Parathyroid adenoma (tissue), 2 donors: ENCODE results near the gene BDNF.

Source experiments
- H2AFZ ChIP-seq: fragments of 300-600 bp; sonication (generic); one replicate; pipeline ENCODE4 v1.7.0; 2017; ENCODE audit warnings: antibody characterized with exemption, mild to moderate bottlenecking
- H3K27ac ChIP-seq: fragments of 300-600 bp; sonication (generic); one replicate; pipeline ENCODE4 v1.7.0; 2017
- H3K27me3 ChIP-seq: fragments of 300-600 bp; sonication (generic); one replicate; pipeline ENCODE4 v1.7.0; 2017; ENCODE audit warnings: low read length; ENCODE audit not compliant: control insufficient read depth, insufficient read depth
- H3K36me3 ChIP-seq: fragments of 300-600 bp; sonication (generic); one replicate; pipeline ENCODE4 v1.7.0; 2017; ENCODE audit warnings: low read length; ENCODE audit not compliant: control insufficient read depth, insufficient read depth
- H3K4me1 ChIP-seq: fragments of 300-600 bp; sonication (generic); one replicate; pipeline ENCODE4 v1.7.0; 2017; ENCODE audit warnings: control low read depth
- H3K4me2 ChIP-seq: fragments of 300-600 bp; sonication (generic); one replicate; pipeline ENCODE4 v1.7.0; 2017; ENCODE audit warnings: low read length
- H3K4me3 ChIP-seq: fragments of 300-600 bp; sonication (generic); one replicate; pipeline ENCODE4 v1.7.0; 2017; ENCODE audit warnings: low read depth, low read length
- H3K79me2 ChIP-seq: fragments of 300-600 bp; sonication (generic); one replicate; pipeline ENCODE4 v1.7.0; 2017; ENCODE audit warnings: control low read depth
- H3K9ac ChIP-seq: fragments of 300-600 bp; sonication (generic); one replicate; pipeline ENCODE4 v1.7.0; 2017; ENCODE audit warnings: mild to moderate bottlenecking
- H3K9me3 ChIP-seq: fragments of 300-600 bp; sonication (generic); one replicate; pipeline ENCODE4 v1.7.0; 2017; ENCODE audit warnings: low read length; ENCODE audit not compliant: control insufficient read depth
- TF ChIP-seq, protein P1 (sequence below): fragments of 300-600 bp; sonication (generic); IDR thresholded peaks from one replicate; pipeline ENCODE4 v1.7.0; 2017; ENCODE audit warnings: antibody characterized with exemption, mild to moderate bottlenecking
- donor health status: primary hyperparathyroidism.

Gene BDNF

DNA sequence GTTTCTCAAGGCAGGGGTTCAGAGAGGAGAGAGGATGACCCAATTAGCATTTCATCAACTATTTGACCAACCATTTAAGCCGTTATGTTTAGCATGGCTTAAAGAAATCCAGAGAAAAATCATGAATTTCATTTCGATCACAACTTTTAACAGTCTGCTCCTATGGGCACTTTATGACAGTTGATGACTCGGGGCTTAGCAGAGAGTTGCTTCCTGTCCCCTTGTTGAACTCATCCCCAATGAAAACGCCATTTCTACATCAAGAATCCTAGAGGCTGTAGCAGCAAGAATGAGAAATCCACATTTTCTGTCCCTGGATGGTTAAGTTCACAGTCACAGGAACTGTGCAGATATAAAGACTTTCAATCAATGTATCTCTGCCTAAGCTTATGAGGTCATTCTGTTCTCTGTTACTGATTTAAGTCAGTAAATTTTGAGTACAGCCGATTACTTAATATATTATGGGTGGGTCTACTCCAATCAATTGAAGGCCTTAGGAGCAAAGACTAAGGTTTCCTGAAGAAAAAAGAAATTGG, 81.1 kb downstream of the BDNF start:
- no peak overlapping the region for H3K4me2 ChIP-seq
- no peaks in the 10 kb centered on the region for H3K4me1 ChIP-seq
- H3K27ac ChIP-seq, result no peak overlapping the region
- H3K9me3 ChIP-seq, result no peaks in the 10 kb centered on the region
- no peak overlapping the region for H3K4me3 ChIP-seq
- H3K36me3 ChIP-seq, result no peaks in the 10 kb centered on the region
- H2AFZ ChIP-seq, result no peak overlapping the region
- no peaks in the 10 kb centered on the region for H3K27me3 ChIP-seq
- no peaks in the 10 kb centered on the region for H3K79me2 ChIP-seq
- H3K9ac ChIP-seq, result no peak overlapping the region
- TF ChIP-seq, protein P1, sequence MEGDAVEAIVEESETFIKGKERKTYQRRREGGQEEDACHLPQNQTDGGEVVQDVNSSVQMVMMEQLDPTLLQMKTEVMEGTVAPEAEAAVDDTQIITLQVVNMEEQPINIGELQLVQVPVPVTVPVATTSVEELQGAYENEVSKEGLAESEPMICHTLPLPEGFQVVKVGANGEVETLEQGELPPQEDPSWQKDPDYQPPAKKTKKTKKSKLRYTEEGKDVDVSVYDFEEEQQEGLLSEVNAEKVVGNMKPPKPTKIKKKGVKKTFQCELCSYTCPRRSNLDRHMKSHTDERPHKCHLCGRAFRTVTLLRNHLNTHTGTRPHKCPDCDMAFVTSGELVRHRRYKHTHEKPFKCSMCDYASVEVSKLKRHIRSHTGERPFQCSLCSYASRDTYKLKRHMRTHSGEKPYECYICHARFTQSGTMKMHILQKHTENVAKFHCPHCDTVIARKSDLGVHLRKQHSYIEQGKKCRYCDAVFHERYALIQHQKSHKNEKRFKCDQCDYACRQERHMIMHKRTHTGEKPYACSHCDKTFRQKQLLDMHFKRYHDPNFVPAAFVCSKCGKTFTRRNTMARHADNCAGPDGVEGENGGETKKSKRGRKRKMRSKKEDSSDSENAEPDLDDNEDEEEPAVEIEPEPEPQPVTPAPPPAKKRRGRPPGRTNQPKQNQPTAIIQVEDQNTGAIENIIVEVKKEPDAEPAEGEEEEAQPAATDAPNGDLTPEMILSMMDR, result no peak

DNA sequence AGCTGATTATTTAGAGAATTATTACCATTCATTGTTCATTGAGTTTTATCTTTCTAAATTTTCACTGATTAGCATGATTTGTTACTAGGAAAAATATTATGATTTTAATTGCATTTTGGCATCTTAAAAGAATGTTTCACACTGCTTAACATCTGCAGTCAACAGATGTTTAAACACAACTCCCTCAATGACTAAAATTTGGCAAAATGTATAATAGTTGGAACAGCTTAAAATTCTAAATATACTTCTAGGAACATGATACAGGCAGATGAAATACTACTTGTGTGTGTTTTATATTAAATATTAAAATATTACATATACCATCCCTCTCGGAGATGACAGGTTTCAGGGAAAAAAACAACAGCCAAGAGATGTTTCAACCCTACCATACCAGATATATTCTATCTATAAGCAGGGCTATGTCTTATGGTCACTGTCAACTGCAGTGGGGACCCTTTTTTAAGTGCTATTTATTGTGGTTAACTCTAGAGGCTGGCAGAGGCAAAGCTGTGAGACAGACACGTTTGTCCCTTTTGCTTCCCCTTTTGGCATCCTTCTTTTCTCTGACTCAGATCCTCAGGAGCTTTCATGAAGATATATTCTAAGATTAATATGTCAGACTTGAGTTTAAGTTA, 81.9 kb downstream of the BDNF start:
- Histone ChIP-seq H3K4me3 (no peak overlapping the region), H3K27me3 (no peaks in the 10 kb centered on the region)
- TF ChIP-seq, protein P1, result no peak

DNA sequence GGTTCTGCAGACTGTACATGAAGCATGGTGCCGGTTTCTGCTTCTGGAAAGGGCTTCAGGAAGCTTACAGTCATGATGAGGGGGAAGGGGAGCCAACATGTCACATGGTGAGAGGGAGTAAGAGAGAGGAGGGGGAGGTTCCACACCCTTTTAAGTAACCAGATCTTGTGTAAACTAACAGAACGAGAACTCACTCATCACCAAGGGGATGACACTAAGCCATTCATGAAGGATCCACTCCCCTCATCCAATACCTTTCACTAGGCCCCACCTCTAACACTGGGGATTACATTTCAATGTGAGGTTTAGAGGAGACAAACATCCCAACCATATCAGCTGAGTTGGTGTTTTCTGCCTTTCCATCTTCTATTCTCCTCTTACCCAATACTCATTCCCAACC, 83.5 kb downstream of the BDNF start:
- H3K9me3 ChIP-seq, result no peaks in the 10 kb centered on the region
- no peak overlapping the region for H3K27ac ChIP-seq
- no peaks in the 10 kb centered on the region for H3K4me1 ChIP-seq
- no peak overlapping the region for H2AFZ ChIP-seq
- H3K27me3 ChIP-seq, result no peaks in the 10 kb centered on the region
- H3K9ac ChIP-seq, result no peak overlapping the region
- H3K4me3 ChIP-seq, result no peak overlapping the region
- no peaks in the 10 kb centered on the region for H3K79me2 ChIP-seq
- H3K36me3 ChIP-seq, result no peaks in the 10 kb centered on the region
- TF ChIP-seq, protein P1, result no peak
- no peak overlapping the region for H3K4me2 ChIP-seq

More for the DNA sequence above, 81.9 kb downstream of the BDNF start:
- Histone ChIP-seq H3K9ac (no peak overlapping the region), H3K4me2 (no peak overlapping the region), H3K4me1 (no peaks in the 10 kb centered on the region), H3K79me2 (no peaks in the 10 kb centered on the region), H3K9me3 (no peaks in the 10 kb centered on the region), H2AFZ (no peak overlapping the region), H3K27ac (no peak overlapping the region), H3K36me3 (no peaks in the 10 kb centered on the region)

DNA sequence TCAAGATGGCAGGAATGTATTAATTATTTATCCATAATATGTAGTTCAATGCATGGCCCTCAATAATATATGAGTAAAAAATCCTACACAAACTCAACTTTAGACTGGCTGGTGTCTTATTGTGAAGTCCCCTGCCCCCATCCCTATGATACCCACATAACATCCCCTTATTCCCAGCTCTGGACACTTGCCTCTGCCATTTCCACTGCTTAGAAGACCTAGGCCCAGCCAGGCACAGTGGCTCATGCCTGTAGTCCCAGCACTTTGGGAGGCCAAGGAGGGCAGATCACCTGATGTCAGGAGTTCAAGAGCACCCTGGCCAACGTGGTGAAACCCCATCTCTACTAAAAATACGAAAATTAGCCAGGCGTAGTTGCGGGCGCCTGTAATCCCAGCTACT, 84.4 kb downstream of the BDNF start:
- Histone ChIP-seq H3K4me2 (no peak overlapping the region), H3K27ac (no peak overlapping the region), H3K9me3 (no peaks in the 10 kb centered on the region), H3K9ac (no peak overlapping the region), H3K36me3 (no peaks in the 10 kb centered on the region), H2AFZ (no peak overlapping the region), H3K4me1 (no peaks in the 10 kb centered on the region), H3K79me2 (no peaks in the 10 kb centered on the region), H3K27me3 (no peaks in the 10 kb centered on the region), H3K4me3 (no peak overlapping the region)
- TF ChIP-seq, protein P1, result no peak

DNA sequence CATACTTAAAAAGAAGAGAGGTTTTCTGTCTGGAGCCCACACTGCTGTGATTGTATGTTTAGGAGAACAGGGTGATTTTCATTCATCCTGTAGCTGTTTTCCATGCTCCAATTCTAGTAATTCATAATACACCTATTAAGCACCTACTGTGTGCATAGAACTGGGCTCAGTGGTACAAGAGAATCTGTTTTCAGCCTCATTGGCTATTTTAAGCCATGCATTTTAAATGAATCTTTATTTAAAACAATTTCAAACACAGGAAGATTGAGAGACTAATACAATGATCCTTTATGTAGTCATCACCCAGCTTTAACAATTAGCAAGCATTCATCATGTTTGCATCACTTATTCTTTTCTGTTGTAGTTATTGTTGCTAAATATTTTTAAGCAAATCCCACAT, 86.2 kb downstream of the BDNF start:
- TF ChIP-seq, protein P1, result no peak
- no peak overlapping the region for H3K9ac ChIP-seq
- H3K4me1 ChIP-seq, result no peaks in the 10 kb centered on the region
- H3K9me3 ChIP-seq, result no peaks in the 10 kb centered on the region
- no peaks in the 10 kb centered on the region for H3K36me3 ChIP-seq
- no peak overlapping the region for H2AFZ ChIP-seq
- H3K27me3 ChIP-seq, result no peaks in the 10 kb centered on the region
- H3K79me2 ChIP-seq, result no peaks in the 10 kb centered on the region
- no peak overlapping the region for H3K4me3 ChIP-seq
- H3K27ac ChIP-seq, result no peak overlapping the region
- no peak overlapping the region for H3K4me2 ChIP-seq
